ENCODE measurements around the gene RNF212.

GRCh38 chr4:1099684-1100335 lies 13.6 kb downstream of the RNF212 start:
- TF ChIP-seq POLR2A (IDR thresholded peaks at IDR 0.05) = no peak
- TF ChIP-seq CTCF (IDR thresholded peaks at IDR 0.05) = no peak
